Measurements from ENCODE around the gene LRRC32.

Gene LRRC32

DNA sequence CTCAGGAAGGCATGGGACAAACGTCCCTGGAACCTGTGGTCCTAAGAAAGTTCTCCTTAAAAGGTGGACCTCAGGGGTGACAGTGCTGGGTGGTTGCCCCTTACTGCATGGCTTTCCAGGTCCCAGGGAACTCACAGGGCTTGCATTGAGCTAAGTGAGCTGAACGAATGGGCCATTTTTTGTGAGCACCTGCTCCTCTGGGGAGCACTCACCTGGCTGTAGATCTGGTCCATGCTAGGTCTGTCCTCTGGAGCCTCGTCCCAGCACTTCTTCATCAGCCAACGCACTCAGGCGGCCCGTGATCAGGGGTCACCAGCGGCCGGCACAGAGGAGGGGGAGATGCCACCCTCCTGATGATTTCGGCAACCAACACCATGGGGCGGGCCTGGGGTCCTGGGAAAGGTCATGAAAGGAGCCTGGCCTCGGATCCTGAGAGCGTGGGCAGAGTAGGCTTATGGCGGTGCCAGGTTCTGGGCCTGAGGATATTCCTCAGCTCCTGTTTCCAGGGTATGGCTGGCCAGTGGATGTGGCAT lies 36.8 kb upstream of the LRRC32 start:
- Histone ChIP-seq H3K4me2 (ENCODE audit: low read length) (no peak overlapping the region), H3K9ac (ENCODE audit: low read depth, low read length) (no peak overlapping the region), H3K36me3 (ENCODE audit: insufficient read depth, low read length) (no peaks in the 10 kb centered on the region), H3K27me3 (ENCODE audit: control insufficient read depth, insufficient read depth, low read length) (peaks cover 64% of the 10 kb centered on the region), H3K4me3 (ENCODE audit: low read length) (no peak overlapping the region), H3K4me1 (ENCODE audit: control insufficient read depth, insufficient read depth, low read length) (no peaks in the 10 kb centered on the region), H3K9me3 (replicated peaks; ENCODE audit: low read length) (no peaks in the 10 kb centered on the region)

DNA sequence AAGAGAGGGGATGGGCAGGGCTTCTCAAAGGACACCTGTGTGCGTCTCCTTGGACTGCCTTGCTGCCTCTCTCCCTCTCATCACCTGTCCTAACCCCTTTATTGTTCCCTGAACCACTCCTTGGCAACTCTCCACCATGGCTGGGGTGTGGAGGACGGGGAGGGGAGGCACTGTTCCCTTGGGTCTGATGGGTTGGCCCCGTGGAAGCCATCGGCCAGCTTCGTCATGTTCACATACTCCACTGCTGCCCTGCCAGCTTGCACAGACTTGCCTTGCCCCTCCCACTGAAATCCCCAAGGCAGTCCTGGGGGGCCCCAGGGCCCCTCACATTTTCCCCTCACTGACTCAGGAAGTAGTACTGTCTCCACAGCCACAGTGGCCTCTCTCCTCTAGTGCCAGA lies 36.1 kb upstream of the LRRC32 start:
- peaks cover 58% of the 10 kb centered on the region for H3K27me3 ChIP-seq (ENCODE audit: control insufficient read depth, insufficient read depth, low read length)
- no peak overlapping the region for H3K4me3 ChIP-seq (ENCODE audit: low read length)
- no peaks in the 10 kb centered on the region for H3K9me3 ChIP-seq (replicated peaks; ENCODE audit: low read length)
- H3K4me2 ChIP-seq (ENCODE audit: low read length), result no peak overlapping the region
- H3K4me1 ChIP-seq (ENCODE audit: control insufficient read depth, insufficient read depth, low read length), result peaks cover 4% of the 10 kb centered on the region
- H3K9ac ChIP-seq (ENCODE audit: low read depth, low read length), result no peak overlapping the region
- no peaks in the 10 kb centered on the region for H3K36me3 ChIP-seq (ENCODE audit: insufficient read depth, low read length)

DNA sequence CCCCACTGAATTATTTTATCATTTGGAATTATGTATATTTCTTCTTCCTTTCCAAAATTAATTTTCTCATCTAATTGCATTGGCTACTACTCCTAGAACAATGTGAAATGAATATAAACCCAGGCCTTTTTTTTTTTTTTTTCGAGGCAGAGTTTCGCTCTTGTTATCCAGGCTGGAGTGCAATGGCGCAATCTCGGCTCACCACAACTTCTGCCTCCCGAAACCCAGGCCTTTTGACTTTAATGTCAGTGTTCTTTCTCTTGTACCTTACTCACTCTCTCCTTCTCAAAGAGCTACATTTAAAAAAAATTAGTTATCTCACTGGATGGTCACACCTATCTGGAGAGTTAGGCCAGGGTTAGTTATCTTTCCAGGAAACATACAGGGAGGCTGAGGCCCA lies 35.3 kb upstream of the LRRC32 start:
- H3K4me1 ChIP-seq (ENCODE audit: control insufficient read depth, insufficient read depth, low read length), result peaks cover 12% of the 10 kb centered on the region
- H3K4me3 ChIP-seq (ENCODE audit: low read length), result no peak overlapping the region
- no peak overlapping the region for H3K4me2 ChIP-seq (ENCODE audit: low read length)

DNA sequence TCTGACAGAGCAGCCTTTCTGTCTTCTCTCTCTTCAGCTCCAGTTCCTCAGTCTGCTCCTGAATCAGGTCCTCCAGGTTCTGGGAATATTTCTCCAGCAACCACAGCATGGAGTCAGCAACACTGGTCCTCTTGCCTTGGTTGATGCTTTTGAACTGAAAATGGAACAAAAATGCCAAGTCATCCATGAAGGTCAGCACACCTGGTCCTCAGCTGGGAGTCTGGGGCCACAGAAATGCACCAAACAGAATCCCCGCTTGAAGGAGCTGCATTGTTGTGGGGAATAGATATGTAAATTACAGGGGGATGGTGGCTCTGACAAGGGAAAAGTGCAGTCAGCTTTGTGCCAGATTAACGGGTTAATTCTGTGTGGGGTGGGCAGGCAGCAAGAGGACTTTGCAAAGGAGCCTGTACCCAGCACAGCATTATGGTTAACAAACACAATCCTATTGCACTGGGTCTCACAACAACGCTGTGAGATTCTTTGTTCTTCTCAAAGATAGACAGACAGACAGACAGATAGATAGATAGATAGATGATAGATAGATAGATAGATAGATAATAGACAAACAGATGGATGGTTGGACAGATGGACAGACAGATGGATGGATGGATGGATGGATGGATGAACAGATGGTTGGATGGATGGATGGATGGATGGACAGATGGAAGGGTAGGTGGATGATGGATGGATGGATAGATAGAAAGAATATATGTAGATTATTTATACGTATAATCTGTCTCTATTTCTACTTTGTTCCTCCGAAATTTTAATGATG lies 33.8 kb upstream of the LRRC32 start:
- H3K4me1 ChIP-seq (ENCODE audit: control insufficient read depth, insufficient read depth, low read length), result peaks cover 27% of the 10 kb centered on the region
- no peak overlapping the region for H3K4me3 ChIP-seq (ENCODE audit: low read length)
- H3K9me3 ChIP-seq (replicated peaks; ENCODE audit: low read length), result no peaks in the 10 kb centered on the region
- H3K27me3 ChIP-seq (ENCODE audit: control insufficient read depth, insufficient read depth, low read length), result peaks cover 44% of the 10 kb centered on the region
- no peaks in the 10 kb centered on the region for H3K36me3 ChIP-seq (ENCODE audit: insufficient read depth, low read length)
- H3K4me2 ChIP-seq (ENCODE audit: low read length), result no peak overlapping the region
- H3K9ac ChIP-seq (ENCODE audit: low read depth, low read length), result no peak overlapping the region

More for the DNA sequence above, 35.3 kb upstream of the LRRC32 start:
- Histone ChIP-seq H3K9me3 (replicated peaks; ENCODE audit: low read length) (no peaks in the 10 kb centered on the region), H3K36me3 (ENCODE audit: insufficient read depth, low read length) (no peaks in the 10 kb centered on the region), H3K9ac (ENCODE audit: low read depth, low read length) (no peak overlapping the region), H3K27me3 (ENCODE audit: control insufficient read depth, insufficient read depth, low read length) (peaks cover 58% of the 10 kb centered on the region)

DNA sequence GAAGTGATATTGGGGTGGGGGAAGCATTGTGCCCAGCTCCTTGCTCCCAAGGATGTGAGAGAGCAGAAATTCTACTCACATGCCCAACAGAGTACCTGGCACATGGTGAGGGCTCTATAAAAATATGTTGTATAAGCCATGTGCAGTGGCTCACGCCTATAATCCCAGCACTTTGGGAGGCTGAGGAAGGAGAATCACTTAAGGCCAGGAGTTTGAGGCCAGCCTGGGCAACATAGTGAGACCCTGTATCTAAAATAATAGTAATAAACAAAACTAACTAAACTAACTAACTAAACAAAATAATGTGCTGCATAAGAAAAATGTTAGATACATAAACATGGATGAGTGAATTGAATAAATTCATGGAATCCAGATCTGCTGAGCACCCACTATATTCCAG lies 33.2 kb upstream of the LRRC32 start:
- no peaks in the 10 kb centered on the region for H3K9me3 ChIP-seq (replicated peaks; ENCODE audit: low read length)
- peaks cover 37% of the 10 kb centered on the region for H3K27me3 ChIP-seq (ENCODE audit: control insufficient read depth, insufficient read depth, low read length)
- H3K4me2 ChIP-seq (ENCODE audit: low read length), result no peak overlapping the region
- peaks cover 27% of the 10 kb centered on the region for H3K4me1 ChIP-seq (ENCODE audit: control insufficient read depth, insufficient read depth, low read length)
- no peaks in the 10 kb centered on the region for H3K36me3 ChIP-seq (ENCODE audit: insufficient read depth, low read length)
- H3K9ac ChIP-seq (ENCODE audit: low read depth, low read length), result no peak overlapping the region
- no peak overlapping the region for H3K4me3 ChIP-seq (ENCODE audit: low read length)

DNA sequence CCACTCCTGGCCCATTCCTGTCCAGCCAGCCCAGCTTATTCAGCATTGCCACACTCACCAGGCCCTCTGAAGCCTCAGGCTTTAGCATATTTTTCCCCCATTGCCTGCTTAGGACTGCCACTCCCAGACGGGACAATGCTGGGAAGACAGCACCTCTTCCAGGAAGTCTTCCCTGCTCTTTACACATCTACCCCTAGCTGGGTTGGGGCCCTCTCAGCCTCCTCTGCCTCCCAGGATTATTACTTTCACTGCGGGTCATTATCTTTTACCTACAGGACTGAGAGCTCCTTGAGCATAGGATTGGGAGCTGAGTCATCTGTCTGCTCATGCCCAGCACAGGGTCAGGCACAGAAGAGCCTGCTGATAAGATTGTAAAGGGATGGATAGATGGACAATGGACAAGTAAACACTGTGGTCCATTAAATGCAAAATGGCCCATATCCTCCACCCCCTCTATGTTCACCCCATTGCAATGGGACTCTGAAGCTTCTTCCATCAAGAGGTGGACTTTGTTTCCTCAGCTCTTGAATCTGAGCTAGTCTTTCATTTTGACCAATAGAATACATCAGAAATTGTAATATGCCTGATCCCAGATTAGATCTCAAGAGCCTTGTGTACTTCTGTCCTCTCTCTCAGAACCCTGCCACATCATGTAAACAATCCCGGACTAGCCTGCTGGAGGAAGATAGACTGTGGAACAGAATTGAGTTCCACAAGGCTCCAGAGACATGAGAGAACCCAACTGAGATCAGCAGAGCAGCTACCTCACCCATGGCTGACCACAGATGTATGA lies 32.0 kb upstream of the LRRC32 start:
- H3K36me3 ChIP-seq (ENCODE audit: insufficient read depth, low read length), result no peaks in the 10 kb centered on the region
- H3K4me1 ChIP-seq (ENCODE audit: control insufficient read depth, insufficient read depth, low read length), result peaks cover 27% of the 10 kb centered on the region
- peaks cover 30% of the 10 kb centered on the region for H3K27me3 ChIP-seq (ENCODE audit: control insufficient read depth, insufficient read depth, low read length)
- no peak overlapping the region for H3K9ac ChIP-seq (ENCODE audit: low read depth, low read length)
- no peaks in the 10 kb centered on the region for H3K9me3 ChIP-seq (replicated peaks; ENCODE audit: low read length)
- H3K4me3 ChIP-seq (ENCODE audit: low read length), result no peak overlapping the region
- no peak overlapping the region for H3K4me2 ChIP-seq (ENCODE audit: low read length)

DNA sequence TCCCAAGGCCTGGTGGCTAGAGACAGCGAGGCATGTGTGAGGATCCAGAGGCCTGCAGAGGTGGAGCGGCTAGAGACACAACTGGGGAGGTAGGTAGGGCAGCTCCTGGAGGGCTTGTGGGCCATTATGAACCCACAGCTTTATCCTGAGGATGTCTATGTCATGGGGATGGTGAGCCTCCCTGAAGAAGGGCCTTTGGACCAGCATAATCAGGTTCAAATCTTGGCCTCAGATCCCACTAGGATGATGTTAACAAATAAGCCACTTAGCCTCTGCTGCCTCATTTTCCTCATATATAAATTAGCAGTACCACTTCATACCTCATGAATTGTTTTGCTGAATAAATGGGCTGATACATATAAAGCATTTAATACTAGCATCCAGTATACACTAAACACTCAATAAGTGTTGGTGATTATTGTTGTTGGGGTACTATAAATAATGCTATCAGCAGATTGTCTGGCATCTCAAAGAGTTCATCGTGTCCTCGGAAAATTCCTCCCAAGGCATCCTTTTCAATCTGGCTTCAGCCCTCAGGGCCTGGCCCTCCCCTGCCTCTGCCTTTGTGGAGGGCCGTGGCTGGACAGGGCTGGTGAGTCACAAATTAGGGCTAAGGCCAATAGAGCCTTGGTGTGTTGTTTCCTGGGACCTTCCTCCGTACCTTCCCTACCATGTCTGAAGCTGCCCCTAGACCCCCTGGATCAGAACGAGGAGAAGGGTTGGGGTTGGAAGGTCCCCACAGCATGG lies 30.9 kb upstream of the LRRC32 start:
- Histone ChIP-seq H3K4me2 (ENCODE audit: low read length) (no peak overlapping the region), H3K9me3 (replicated peaks; ENCODE audit: low read length) (no peaks in the 10 kb centered on the region), H3K9ac (ENCODE audit: low read depth, low read length) (no peak overlapping the region), H3K4me3 (ENCODE audit: low read length) (no peak overlapping the region), H3K4me1 (ENCODE audit: control insufficient read depth, insufficient read depth, low read length) (peaks cover 27% of the 10 kb centered on the region), H3K36me3 (ENCODE audit: insufficient read depth, low read length) (no peaks in the 10 kb centered on the region), H3K27me3 (ENCODE audit: control insufficient read depth, insufficient read depth, low read length) (peaks cover 20% of the 10 kb centered on the region)

DNA sequence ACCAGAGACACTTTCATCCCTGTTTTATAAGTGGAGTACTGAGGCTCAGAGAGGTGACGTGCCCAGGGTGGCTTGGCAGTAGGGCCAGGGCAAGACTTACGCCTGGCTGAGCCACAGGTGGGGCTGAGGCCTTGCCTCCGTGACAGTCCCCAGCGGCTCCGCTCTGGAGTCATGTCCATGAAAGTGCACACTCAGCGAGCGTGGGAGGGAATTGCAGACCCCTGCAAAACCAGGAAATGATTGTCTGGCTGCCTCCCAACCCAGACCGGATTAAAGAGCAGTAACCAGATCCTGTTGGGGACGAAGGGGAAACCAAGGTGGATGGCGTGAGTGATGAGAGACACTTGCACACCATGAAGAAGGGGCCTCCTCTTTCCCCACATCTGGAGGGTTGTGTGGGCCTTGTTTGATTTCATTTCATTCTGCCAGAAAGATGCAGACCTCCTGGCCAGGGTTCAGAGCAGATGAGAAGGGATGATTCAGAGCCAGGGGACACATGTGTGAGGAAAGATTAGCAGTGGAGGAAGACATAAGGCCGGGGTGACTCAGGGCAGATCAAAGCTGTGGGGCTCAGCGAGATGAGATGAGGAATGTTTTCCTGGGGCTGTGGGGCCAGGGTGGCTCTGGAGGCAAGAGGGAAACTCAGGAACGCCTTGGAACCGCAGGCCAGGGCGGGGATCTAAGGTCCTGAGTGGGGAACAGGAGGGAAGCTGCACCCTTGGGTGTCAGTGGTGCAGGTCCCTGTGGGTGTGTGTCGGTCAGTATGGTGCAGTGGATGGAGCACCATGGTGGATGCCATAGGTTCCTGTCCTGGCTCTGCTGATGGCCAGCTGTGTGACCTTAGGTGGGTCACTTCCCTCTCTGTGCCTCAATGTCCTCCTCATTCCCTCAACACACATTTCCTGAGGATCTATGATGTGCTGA lies 29.9 kb upstream of the LRRC32 start:
- peaks cover 27% of the 10 kb centered on the region for H3K4me1 ChIP-seq (ENCODE audit: control insufficient read depth, insufficient read depth, low read length)
- peak overlapping the region; percentile 65 for H3K4me2 ChIP-seq (ENCODE audit: low read length)
- H3K9me3 ChIP-seq (replicated peaks; ENCODE audit: low read length), result no peaks in the 10 kb centered on the region
- H3K9ac ChIP-seq (ENCODE audit: low read depth, low read length), result no peak overlapping the region
- H3K27me3 ChIP-seq (ENCODE audit: control insufficient read depth, insufficient read depth, low read length), result peaks cover 19% of the 10 kb centered on the region
- no peaks in the 10 kb centered on the region for H3K36me3 ChIP-seq (ENCODE audit: insufficient read depth, low read length)
- no peak overlapping the region for H3K4me3 ChIP-seq (ENCODE audit: low read length)

DNA sequence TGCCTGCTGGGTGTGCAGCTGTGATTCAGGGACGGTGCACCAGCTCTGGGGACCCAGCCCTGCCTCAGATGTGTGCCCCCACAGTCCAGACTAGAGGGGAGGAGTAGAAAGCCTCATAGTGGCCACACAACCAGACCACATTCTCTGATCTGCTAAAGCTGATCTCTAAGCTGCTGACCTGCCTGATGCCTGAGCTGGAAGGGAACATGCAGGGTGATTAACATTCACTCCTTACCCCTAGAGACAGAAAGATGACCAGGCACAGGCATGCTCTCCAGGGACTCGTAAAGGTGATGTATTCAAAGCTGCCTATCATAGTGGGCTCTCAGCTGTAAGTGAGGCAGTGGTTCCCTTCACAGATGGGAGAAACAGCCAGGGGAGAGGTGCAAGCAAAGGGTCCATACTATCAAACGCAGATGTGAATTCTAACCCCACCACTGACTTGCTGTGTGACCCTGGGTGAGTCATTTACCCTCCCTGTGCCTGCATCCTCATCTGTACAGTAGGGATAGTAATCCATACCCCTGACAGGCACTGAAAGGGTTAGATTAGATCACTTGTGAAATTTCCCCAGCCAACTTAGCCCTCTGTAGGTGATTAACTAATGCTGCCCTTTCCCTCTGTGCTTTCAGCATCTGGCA lies 29.0 kb upstream of the LRRC32 start:
- Histone ChIP-seq H3K4me1 (ENCODE audit: control insufficient read depth, insufficient read depth, low read length) (peaks cover 28% of the 10 kb centered on the region), H3K9me3 (replicated peaks; ENCODE audit: low read length) (no peaks in the 10 kb centered on the region), H3K9ac (ENCODE audit: low read depth, low read length) (no peak overlapping the region), H3K4me3 (ENCODE audit: low read length) (no peak overlapping the region), H3K27me3 (ENCODE audit: control insufficient read depth, insufficient read depth, low read length) (peaks cover 12% of the 10 kb centered on the region), H3K4me2 (ENCODE audit: low read length) (peak overlapping the region; percentile 65), H3K36me3 (ENCODE audit: insufficient read depth, low read length) (no peaks in the 10 kb centered on the region)

DNA sequence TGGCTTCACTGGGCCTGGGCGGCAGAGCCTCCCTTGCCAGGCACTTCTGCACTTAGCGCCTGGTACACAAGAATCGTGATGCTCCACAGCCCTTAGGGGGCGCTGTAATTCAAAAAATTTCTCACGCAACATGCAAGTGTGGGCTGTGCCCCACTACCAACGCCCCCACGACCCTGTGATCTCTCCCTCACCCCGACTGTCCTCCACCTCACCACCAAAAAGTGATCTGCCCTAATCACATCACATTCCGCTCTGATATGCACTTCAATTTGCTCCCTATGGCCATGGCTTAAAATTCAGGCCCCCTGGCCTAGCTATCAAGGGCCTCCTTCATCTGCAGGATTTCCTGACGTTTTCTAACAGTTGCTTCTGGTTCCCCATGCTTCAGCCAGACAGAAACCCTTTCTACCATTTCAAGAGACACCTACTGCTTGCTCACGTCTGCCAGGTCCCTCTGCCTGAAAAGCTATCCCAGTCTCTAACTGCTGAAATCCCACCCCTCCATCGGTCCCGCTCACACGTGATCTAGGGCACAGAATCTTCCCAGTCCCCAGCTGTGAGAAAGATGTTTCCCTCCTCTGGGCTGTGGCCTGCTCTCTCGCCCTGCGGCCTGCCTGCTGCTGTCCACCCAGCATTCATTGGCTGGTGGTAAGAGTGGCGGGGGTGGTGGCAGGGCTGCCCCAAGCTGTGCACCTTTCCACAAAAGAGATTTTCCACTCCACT lies 27.9 kb upstream of the LRRC32 start:
- no peaks in the 10 kb centered on the region for H3K36me3 ChIP-seq (ENCODE audit: insufficient read depth, low read length)
- H3K4me1 ChIP-seq (ENCODE audit: control insufficient read depth, insufficient read depth, low read length), result peaks cover 32% of the 10 kb centered on the region
- H3K9me3 ChIP-seq (replicated peaks; ENCODE audit: low read length), result no peaks in the 10 kb centered on the region
- peaks cover 3% of the 10 kb centered on the region for H3K27me3 ChIP-seq (ENCODE audit: control insufficient read depth, insufficient read depth, low read length)
- H3K4me2 ChIP-seq (ENCODE audit: low read length), result no peak overlapping the region
- H3K9ac ChIP-seq (ENCODE audit: low read depth, low read length), result no peak overlapping the region
- H3K4me3 ChIP-seq (ENCODE audit: low read length), result no peak overlapping the region

Data from skeletal muscle satellite cell (primary cell).